Epithelial cell of proximal tubule (primary cell): ENCODE measurements around the gene SHBG. TPM values are rescaled to one million over a fixed set of nuclear protein-coding genes. Genes with fewer than 3 reads are reported as not detected.
A peak's percentile ranks its signal among the peaks of the same experiment; 100 is the strongest.
"Not testable (repeated sequence)": the region's sequence is repeated elsewhere in the genome, so short reads cannot be mapped to it uniquely, and the experiment has no call there.

Experiments
- DNase-seq: peaks from one replicate; pipeline ENCODE4 v3.0.0-alpha.2; 2011; ENCODE audit warnings: low read depth
- H3K4me3 ChIP-seq: 2 replicates; pipeline ENCODE4 v1.5.1; 2011; ENCODE audit warnings: low read depth, mild to moderate bottlenecking, low read length
- total RNA-seq: library from RNA; depleted of rRNA; stranded (reverse); fragments of >200 nt; gene quantifications from 2 replicates; pipeline ENCODE4 v1.2.3, GENCODE V29; 2015
- TF ChIP-seq, protein P1 (sequence below): conservative IDR thresholded peaks from 2 replicates; pipeline ENCODE4 v1.5.1; 2012; ENCODE audit warnings: low read depth, mild to moderate bottlenecking, low read length

Gene SHBG
- total RNA-seq, 1 donor from 2014 or later, result not detected

DNA sequence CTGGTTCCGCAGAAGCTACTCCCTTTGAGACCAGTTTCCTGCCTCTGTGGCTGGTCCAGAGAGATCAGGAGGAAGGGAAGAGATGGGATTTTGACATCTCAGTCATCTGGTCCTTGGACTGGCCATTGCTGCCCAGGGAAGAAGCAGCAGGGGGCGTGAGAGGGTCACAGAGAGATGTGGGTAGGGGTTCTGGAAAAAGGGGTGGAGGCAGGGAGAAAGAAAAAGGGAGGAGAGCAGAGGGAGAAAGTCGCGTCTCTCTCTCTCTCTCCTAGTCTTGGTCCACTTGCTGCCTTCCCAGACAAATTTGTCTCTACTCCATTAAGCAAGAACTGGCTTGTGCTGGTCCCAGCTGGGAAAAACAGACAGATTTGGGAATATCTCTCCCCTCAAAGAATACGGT is 4.4 kb downstream of the SHBG start:
- TF ChIP-seq, protein P1, sequence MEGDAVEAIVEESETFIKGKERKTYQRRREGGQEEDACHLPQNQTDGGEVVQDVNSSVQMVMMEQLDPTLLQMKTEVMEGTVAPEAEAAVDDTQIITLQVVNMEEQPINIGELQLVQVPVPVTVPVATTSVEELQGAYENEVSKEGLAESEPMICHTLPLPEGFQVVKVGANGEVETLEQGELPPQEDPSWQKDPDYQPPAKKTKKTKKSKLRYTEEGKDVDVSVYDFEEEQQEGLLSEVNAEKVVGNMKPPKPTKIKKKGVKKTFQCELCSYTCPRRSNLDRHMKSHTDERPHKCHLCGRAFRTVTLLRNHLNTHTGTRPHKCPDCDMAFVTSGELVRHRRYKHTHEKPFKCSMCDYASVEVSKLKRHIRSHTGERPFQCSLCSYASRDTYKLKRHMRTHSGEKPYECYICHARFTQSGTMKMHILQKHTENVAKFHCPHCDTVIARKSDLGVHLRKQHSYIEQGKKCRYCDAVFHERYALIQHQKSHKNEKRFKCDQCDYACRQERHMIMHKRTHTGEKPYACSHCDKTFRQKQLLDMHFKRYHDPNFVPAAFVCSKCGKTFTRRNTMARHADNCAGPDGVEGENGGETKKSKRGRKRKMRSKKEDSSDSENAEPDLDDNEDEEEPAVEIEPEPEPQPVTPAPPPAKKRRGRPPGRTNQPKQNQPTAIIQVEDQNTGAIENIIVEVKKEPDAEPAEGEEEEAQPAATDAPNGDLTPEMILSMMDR, result peak; percentile 72
- DNase-seq, result no peak
- no peak overlapping the region for H3K4me3 ChIP-seq

DNA sequence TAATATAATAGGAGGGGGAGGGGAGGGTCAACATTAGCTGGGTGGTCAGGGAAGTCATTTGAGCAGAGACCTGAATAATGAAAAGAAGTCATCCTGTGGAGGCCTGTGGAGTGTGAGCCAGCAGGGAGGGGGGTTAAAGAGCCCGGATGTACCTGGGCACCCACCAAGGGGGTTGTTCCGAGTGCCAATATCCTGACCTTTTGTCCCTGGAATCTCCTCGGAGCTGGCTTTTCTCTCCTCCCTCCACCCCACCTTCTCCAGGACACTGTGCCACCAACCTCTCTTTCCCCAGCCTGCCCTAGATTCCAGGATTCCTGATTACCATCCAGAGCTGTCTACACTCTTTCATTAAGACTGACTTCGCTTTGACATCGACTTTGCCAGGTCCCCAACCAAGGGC is 6.2 kb downstream of the SHBG start:
- TF ChIP-seq, protein P1, result no peak
- no peak overlapping the region for H3K4me3 ChIP-seq
- no peak for DNase-seq

DNA sequence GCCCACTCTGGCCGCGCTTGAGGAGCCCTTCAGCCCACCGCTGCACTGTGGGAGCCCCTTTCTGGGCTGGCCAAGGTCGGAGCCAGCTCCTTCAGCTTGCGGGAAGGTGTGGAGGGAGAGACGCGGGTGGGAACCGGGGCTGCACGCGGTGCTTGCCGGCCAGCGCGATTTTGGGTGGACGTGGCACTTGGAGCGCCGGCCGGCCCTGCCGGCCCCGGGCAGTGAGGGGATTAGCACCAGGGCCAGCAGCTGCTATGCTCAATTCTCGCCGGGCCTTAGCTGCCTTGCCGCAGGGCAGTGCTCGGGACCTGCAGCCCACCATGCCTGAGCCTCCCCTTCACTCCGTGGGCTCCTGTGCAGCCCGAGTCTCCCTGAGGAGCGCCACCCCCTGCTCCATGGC is 10.8 kb downstream of the SHBG start:
- TF ChIP-seq, protein P1, result no peak
- no peak for DNase-seq
- no peak overlapping the region for H3K4me3 ChIP-seq

DNA sequence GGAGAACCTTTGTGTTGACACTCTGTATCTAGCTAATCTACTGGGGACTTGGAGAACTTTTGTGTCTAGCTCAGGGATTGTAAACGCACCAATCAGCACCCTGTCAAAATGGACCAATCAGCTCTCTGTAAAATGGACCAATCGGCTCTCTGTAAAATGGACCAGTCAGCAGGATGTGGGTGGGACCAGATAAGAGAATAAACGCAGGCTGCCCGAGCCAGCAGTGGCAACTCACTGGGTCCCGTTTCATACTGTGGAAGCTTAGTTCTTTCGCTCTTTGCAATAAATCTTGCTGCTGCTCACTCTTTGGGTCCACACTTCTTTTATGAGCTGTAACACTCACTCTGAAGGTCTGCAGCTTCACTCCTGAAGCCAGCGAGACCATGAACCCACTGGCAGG is 11.7 kb downstream of the SHBG start:
- not testable (repeated sequence) for DNase-seq, H3K4me3 ChIP-seq

DNA sequence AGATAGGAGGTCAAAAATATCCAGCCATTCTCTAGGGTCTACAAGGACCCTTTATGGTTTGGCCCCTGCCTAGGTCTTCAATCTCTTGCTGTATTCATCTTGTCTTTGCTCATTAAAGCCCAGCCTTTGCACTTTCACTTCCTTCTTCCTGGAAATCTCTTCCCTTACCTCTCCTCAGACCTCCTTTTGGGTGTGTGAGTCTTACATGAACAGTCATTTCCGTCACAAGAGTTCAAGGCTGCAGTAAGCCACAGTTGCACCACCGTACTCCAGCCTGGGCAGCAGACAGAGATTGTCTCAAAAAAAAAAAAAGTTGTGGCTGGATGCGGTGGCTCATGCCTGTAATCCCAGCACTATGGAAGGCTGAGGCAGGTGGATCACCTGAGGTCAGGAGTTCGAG is 14.8 kb downstream of the SHBG start:
- no peak for DNase-seq
- TF ChIP-seq, protein P1, result no peak
- no peak overlapping the region for H3K4me3 ChIP-seq

DNA sequence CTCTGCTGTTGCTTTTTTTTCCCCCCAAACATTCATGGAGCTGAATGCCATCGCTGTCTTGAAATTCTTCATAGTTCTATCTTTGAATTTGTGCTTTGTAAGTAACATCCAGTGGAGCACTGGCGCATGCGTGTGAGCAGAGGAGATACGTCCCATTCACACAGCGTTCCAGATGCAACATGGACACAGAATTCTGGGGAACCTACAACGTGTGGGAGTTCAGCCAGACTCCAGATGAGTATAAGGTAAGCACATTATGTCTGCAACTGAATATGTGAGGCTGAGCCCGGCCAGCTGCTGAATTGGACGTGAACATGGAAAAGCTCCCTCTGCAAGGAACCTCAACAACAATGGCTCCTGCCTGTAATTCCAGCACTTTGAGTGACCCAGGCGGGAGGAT is 16.5 kb downstream of the SHBG start:
- no peak overlapping the region for H3K4me3 ChIP-seq
- DNase-seq, result no peak
- TF ChIP-seq, protein P1, result no peak

DNA sequence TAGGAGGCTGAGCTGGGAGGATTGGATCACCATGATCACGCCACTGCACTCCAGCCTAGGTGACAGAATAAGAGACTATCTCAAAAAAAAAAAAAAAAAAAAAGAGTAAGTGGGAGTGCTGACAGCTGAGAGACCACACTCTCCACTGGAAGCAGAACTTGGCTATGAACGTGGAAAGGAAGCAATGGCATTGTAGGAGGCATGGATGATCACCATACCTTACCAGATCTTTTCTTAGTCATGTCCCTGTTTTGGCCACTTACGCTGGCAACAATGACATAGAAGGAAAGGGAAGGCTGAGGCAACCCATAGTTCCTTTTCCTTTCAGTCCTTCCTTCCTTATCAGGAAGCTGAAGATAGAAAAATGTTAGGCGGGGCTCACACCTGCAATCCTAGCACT is 17.1 kb downstream of the SHBG start:
- DNase-seq, result no peak
- no peak overlapping the region for H3K4me3 ChIP-seq
- TF ChIP-seq, protein P1, result no peak

DNA sequence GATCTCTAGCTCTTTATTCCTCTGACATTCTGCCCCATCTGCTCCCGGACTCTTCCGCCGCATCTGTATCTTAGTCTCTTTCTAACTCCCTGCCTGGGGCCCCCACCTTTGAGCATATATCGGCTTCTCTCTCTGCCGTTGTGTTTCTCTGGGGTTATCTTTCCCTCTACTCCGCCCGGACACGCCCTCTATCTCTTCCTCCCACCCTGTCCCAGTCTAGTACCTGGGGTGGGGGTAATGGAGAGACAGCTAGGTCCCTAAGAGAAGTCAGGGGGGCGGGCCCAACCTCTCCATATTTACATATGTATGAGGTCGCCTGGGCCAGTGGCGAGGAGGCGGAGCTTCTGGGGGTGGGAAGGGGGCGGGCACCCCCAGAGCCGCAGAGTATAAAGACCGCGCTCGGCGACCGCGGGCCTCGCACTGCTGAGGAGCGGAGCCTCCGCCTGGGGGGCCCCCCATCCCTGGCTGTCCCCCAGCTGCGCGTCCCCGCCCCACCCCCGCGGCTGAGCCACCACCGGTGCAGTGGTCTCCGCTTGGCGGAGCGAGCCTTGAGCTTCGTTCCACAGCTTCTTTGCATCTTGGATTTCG is 20.7 kb downstream of the SHBG start, which contains the start of gene ATP1B2:
Gene ATP1B2, plus strand, starts transcription at position 418 of the 588 bp plus-strand sequence. CDS start 593 bp downstream, outside the sequence.
- TF ChIP-seq, protein P1, result no peak
- peak within 1 kb of the TSS; percentile 19 for H3K4me3 ChIP-seq
- no peak for DNase-seq
